ENCODE results near the gene ADAMTS12. TPM values are rescaled to one million over a fixed set of nuclear protein-coding genes. Genes with fewer than 3 reads are reported as not detected.

ADAMTS12 gene
- total and polyA plus RNA-seq, 10 of the 15 experiments (the other 5 are each of a cell fraction or from before 2014, with no cell fraction given) = 0.11 to 35.8 (median 20.7) TPM

DNA sequence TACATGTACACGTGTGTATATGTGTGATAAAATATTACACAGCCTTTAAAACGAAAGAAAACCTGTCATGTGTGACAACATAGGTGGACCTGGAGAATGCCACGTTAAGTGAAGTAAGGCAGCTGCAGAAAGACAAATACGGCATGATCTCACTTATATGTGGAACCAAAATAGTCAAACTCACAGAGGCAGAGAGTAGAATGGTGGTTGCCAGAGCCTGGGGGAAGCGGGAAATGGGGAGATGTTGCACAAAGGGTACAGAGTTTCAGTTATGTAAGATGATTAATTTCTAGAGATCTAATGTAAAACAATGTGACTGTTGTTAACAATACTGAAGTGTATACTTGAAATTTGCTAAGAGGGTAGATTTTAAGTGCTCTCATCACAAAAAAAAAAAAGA is 34.8 kb downstream of the ADAMTS12 start (continued):
- TF ChIP-seq, protein P1, sequence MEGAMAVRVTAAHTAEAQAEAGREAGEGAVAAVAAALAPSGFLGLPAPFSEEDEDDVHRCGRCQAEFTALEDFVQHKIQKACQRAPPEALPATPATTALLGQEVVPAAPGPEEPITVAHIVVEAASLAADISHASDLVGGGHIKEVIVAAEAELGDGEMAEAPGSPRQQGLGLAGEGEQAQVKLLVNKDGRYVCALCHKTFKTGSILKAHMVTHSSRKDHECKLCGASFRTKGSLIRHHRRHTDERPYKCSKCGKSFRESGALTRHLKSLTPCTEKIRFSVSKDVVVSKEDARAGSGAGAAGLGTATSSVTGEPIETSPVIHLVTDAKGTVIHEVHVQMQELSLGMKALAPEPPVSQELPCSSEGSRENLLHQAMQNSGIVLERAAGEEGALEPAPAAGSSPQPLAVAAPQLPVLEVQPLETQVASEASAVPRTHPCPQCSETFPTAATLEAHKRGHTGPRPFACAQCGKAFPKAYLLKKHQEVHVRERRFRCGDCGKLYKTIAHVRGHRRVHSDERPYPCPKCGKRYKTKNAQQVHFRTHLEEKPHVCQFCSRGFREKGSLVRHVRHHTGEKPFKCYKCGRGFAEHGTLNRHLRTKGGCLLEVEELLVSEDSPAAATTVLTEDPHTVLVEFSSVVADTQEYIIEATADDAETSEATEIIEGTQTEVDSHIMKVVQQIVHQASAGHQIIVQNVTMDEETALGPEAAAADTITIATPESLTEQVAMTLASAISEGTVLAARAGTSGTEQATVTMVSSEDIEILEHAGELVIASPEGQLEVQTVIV (IDR thresholded peaks at IDR 0.05; ENCODE audit: borderline replicate concordance, partially characterized antibody) = no peak
- TF ChIP-seq ZNF274 (IDR thresholded peaks at IDR 0.05; ENCODE audit: insufficient read depth, insufficient read length) (no peak), SUPT20H (IDR thresholded peaks at IDR 0.05; ENCODE audit: borderline replicate concordance, control insufficient read depth, low read depth, low read length) (no peak), NFXL1 (IDR thresholded peaks at IDR 0.05; ENCODE audit: borderline replicate concordance) (no peak), SMAD5 (IDR thresholded peaks at IDR 0.05; ENCODE audit: low read depth) (no peak), HDAC2 (IDR thresholded peaks at IDR 0.05) (no peak), ZNF622 (IDR thresholded peaks at IDR 0.05) (no peak), TCF7 (IDR thresholded peaks at IDR 0.05; ENCODE audit: borderline replicate concordance) (no peak), STAT3 (IDR thresholded peaks at IDR 0.05; ENCODE audit: low read depth, low read length) (no peak), NFIC (IDR thresholded peaks at IDR 0.05; ENCODE audit: low read depth, low read length) (peak; percentile 86), KLF5 (IDR thresholded peaks at IDR 0.05; ENCODE audit: partially characterized antibody) (no peak), BMI1 (IDR thresholded peaks at IDR 0.05; ENCODE audit: borderline replicate concordance) (no peak), KAT2A (conservative IDR thresholded peaks at IDR 0.05; ENCODE audit: control insufficient read depth, low read depth, low read length) (no peak), JUNB (IDR thresholded peaks at IDR 0.05) (peak; percentile 84), TCF12 (IDR thresholded peaks at IDR 0.05; ENCODE audit: low read depth, low read length) (peak; percentile 71), ZSCAN29 (IDR thresholded peaks at IDR 0.05) (no peak), DPF2 (IDR thresholded peaks at IDR 0.05) (peak; percentile 40; the same call in 1 of the 2 replicates), CBX3 (IDR thresholded peaks at IDR 0.05; ENCODE audit: borderline replicate concordance, low read depth) (no peak), EED (IDR thresholded peaks at IDR 0.05; ENCODE audit: low read depth) (peak; percentile 75), IKZF1 (conservative IDR thresholded peaks at IDR 0.05) (peak; percentile 47; the same call in 1 of the 2 replicates), NR2F1 (conservative IDR thresholded peaks at IDR 0.05) (no peak), NBN (IDR thresholded peaks at IDR 0.05) (peak; percentile 72; the same call in 1 of the 2 replicates)
- TF ChIP-seq, protein P2, sequence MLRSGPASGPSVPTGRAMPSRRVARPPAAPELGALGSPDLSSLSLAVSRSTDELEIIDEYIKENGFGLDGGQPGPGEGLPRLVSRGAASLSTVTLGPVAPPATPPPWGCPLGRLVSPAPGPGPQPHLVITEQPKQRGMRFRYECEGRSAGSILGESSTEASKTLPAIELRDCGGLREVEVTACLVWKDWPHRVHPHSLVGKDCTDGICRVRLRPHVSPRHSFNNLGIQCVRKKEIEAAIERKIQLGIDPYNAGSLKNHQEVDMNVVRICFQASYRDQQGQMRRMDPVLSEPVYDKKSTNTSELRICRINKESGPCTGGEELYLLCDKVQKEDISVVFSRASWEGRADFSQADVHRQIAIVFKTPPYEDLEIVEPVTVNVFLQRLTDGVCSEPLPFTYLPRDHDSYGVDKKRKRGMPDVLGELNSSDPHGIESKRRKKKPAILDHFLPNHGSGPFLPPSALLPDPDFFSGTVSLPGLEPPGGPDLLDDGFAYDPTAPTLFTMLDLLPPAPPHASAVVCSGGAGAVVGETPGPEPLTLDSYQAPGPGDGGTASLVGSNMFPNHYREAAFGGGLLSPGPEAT (IDR thresholded peaks at IDR 0.05; ENCODE audit: low read depth) = peak; percentile 50; the same call in 1 of the 2 replicates
- TF ChIP-seq, protein P3, sequence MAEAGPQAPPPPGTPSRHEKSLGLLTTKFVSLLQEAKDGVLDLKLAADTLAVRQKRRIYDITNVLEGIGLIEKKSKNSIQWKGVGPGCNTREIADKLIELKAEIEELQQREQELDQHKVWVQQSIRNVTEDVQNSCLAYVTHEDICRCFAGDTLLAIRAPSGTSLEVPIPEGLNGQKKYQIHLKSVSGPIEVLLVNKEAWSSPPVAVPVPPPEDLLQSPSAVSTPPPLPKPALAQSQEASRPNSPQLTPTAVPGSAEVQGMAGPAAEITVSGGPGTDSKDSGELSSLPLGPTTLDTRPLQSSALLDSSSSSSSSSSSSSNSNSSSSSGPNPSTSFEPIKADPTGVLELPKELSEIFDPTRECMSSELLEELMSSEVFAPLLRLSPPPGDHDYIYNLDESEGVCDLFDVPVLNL (IDR thresholded peaks at IDR 0.05; ENCODE audit: low read depth, low read length) = no peak
- TF ChIP-seq, protein P4, sequence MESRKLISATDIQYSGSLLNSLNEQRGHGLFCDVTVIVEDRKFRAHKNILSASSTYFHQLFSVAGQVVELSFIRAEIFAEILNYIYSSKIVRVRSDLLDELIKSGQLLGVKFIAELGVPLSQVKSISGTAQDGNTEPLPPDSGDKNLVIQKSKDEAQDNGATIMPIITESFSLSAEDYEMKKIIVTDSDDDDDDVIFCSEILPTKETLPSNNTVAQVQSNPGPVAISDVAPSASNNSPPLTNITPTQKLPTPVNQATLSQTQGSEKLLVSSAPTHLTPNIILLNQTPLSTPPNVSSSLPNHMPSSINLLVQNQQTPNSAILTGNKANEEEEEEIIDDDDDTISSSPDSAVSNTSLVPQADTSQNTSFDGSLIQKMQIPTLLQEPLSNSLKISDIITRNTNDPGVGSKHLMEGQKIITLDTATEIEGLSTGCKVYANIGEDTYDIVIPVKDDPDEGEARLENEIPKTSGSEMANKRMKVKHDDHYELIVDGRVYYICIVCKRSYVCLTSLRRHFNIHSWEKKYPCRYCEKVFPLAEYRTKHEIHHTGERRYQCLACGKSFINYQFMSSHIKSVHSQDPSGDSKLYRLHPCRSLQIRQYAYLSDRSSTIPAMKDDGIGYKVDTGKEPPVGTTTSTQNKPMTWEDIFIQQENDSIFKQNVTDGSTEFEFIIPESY (IDR thresholded peaks at IDR 0.05) = no peak
- TF ChIP-seq, protein P5, sequence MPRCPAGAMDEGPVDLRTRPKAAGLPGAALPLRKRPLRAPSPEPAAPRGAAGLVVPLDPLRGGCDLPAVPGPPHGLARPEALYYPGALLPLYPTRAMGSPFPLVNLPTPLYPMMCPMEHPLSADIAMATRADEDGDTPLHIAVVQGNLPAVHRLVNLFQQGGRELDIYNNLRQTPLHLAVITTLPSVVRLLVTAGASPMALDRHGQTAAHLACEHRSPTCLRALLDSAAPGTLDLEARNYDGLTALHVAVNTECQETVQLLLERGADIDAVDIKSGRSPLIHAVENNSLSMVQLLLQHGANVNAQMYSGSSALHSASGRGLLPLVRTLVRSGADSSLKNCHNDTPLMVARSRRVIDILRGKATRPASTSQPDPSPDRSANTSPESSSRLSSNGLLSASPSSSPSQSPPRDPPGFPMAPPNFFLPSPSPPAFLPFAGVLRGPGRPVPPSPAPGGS (IDR thresholded peaks at IDR 0.05; ENCODE audit: borderline replicate concordance, insufficient read depth, low read depth, low read length, poor library complexity, severe bottlenecking) = peak; percentile 33
